HEK293 (cell line): ENCODE results near the gene FAM193B.

Experiments
- ATF2 ChIP-seq: fragments of 450-650 bp; formaldehyde crosslinking; IDR thresholded peaks from 2 replicates; pipeline ENCODE4 v1.5.1; 2016; ENCODE audit warnings: missing biosample characterization, missing genetic modification characterization, low read depth
- BCL11B ChIP-seq: fragments of 450-650 bp; formaldehyde crosslinking; IDR thresholded peaks from 2 replicates; pipeline ENCODE4 v1.5.1; 2016; ENCODE audit warnings: low read depth, missing biosample characterization, missing genetic modification characterization
- GFI1B ChIP-seq: fragments of 450-650 bp; formaldehyde crosslinking; IDR thresholded peaks from 2 replicates; pipeline ENCODE4 v1.5.1; 2016; ENCODE audit warnings: missing biosample characterization, missing genetic modification characterization
- GLI4 ChIP-seq: fragments of 450-650 bp; formaldehyde crosslinking; IDR thresholded peaks from 2 replicates; pipeline ENCODE4 v1.5.1; 2016; ENCODE audit warnings: missing biosample characterization, missing genetic modification characterization
- GLIS2 ChIP-seq: fragments of 450-650 bp; formaldehyde crosslinking; IDR thresholded peaks from 2 replicates; pipeline ENCODE4 v1.5.1; 2016; ENCODE audit warnings: missing biosample characterization, missing genetic modification characterization
- HOXD13 ChIP-seq: sonication (generic); formaldehyde crosslinking; IDR thresholded peaks from 2 replicates; pipeline ENCODE4 v1.8.0; 2022; ENCODE audit warnings: missing genetic modification reagents, borderline replicate concordance
- KLF1 ChIP-seq: fragments of 450-650 bp; formaldehyde crosslinking; IDR thresholded peaks from 2 replicates; pipeline ENCODE4 v1.5.1; 2016; ENCODE audit warnings: missing biosample characterization, missing genetic modification characterization
- KLF16 ChIP-seq: fragments of 450-650 bp; formaldehyde crosslinking; IDR thresholded peaks from 2 replicates; pipeline ENCODE4 v1.5.1; 2017; ENCODE audit warnings: missing biosample characterization, missing genetic modification characterization
- KLF8 ChIP-seq: fragments of 450-650 bp; formaldehyde crosslinking; IDR thresholded peaks from 2 replicates; pipeline ENCODE4 v1.5.1; 2016; ENCODE audit warnings: missing biosample characterization, missing genetic modification characterization
- OSR2 ChIP-seq: fragments of 450-650 bp; formaldehyde crosslinking; IDR thresholded peaks from 2 replicates; pipeline ENCODE4 v1.5.1; 2016; ENCODE audit warnings: missing biosample characterization, missing genetic modification characterization
- PRDM10 ChIP-seq: fragments of 450-650 bp; formaldehyde crosslinking; IDR thresholded peaks from 2 replicates; pipeline ENCODE4 v1.5.1; 2016; ENCODE audit warnings: missing biosample characterization, missing genetic modification characterization
- TRIM28 ChIP-seq: IDR thresholded peaks from 2 replicates; pipeline ENCODE4 v1.6.1; 2011; ENCODE audit warnings: low read length, control low read depth, borderline replicate concordance
- YY2 ChIP-seq: fragments of 450-650 bp; formaldehyde crosslinking; IDR thresholded peaks from 2 replicates; pipeline ENCODE4 v1.5.1; 2016; ENCODE audit warnings: missing biosample characterization, missing genetic modification characterization
- ZBTB17 ChIP-seq: fragments of 450-650 bp; formaldehyde crosslinking; IDR thresholded peaks from 2 replicates; pipeline ENCODE4 v1.5.1; 2016; ENCODE audit warnings: missing biosample characterization, missing genetic modification characterization
- ZFP41 ChIP-seq: fragments of 450-650 bp; formaldehyde crosslinking; IDR thresholded peaks from 2 replicates; pipeline ENCODE4 v1.5.1; 2016; ENCODE audit warnings: missing biosample characterization, missing genetic modification characterization, borderline replicate concordance
- ZNF133 ChIP-seq: fragments of 450-650 bp; formaldehyde crosslinking; IDR thresholded peaks from 2 replicates; pipeline ENCODE4 v1.5.1; 2016; ENCODE audit warnings: missing biosample characterization, missing genetic modification characterization
- ZNF19 ChIP-seq: fragments of 450-650 bp; formaldehyde crosslinking; IDR thresholded peaks from 2 replicates; pipeline ENCODE4; 2016; ENCODE audit warnings: missing biosample characterization, missing genetic modification characterization, low read depth
- ZNF211 ChIP-seq: fragments of 450-650 bp; formaldehyde crosslinking; IDR thresholded peaks from 2 replicates; pipeline ENCODE4 v1.5.1; 2016; ENCODE audit warnings: low read depth, missing biosample characterization, missing genetic modification characterization
- ZNF221 ChIP-seq: fragments of 450-650 bp; formaldehyde crosslinking; IDR thresholded peaks from 2 replicates; pipeline ENCODE4 v1.5.1; 2017; ENCODE audit warnings: missing biosample characterization, missing genetic modification characterization, borderline replicate concordance
- ZNF292 ChIP-seq: fragments of 450-650 bp; formaldehyde crosslinking; IDR thresholded peaks from 2 replicates; pipeline ENCODE4 v1.5.1; 2016; ENCODE audit warnings: low read depth, missing biosample characterization, missing genetic modification characterization, borderline replicate concordance
- ZNF302 ChIP-seq: fragments of 450-650 bp; formaldehyde crosslinking; IDR thresholded peaks from 2 replicates; pipeline ENCODE4 v1.5.1; 2016; ENCODE audit warnings: missing biosample characterization, missing genetic modification characterization, low read depth
- ZNF354C ChIP-seq: fragments of 450-650 bp; formaldehyde crosslinking; IDR thresholded peaks from 2 replicates; pipeline ENCODE4 v1.5.1; 2016; ENCODE audit warnings: missing biosample characterization, missing genetic modification characterization, low read depth, borderline replicate concordance
- ZNF362 ChIP-seq: fragments of 450-650 bp; formaldehyde crosslinking; IDR thresholded peaks from 2 replicates; pipeline ENCODE4 v1.5.1; 2016; ENCODE audit warnings: missing biosample characterization, missing genetic modification characterization
- ZNF423 ChIP-seq: fragments of 450-650 bp; formaldehyde crosslinking; IDR thresholded peaks from 2 replicates; pipeline ENCODE4 v1.5.1; 2016; ENCODE audit warnings: missing biosample characterization, missing genetic modification characterization
- ZNF529 ChIP-seq: fragments of 450-650 bp; formaldehyde crosslinking; IDR thresholded peaks from 2 replicates; pipeline ENCODE4 v1.5.1; 2017; ENCODE audit warnings: missing genetic modification characterization, missing biosample characterization; ENCODE audit not compliant: insufficient replicate concordance
- ZNF561 ChIP-seq: fragments of 450-650 bp; IDR thresholded peaks from 2 replicates; pipeline ENCODE4 v1.5.1; 2018; ENCODE audit warnings: missing biosample characterization, missing genetic modification characterization, borderline replicate concordance
- ZNF785 ChIP-seq: fragments of 450-650 bp; formaldehyde crosslinking; IDR thresholded peaks from 2 replicates; pipeline ENCODE4 v1.5.1; 2016; ENCODE audit warnings: missing biosample characterization, missing genetic modification characterization
- ZNF792 ChIP-seq: fragments of 450-650 bp; formaldehyde crosslinking; IDR thresholded peaks from 2 replicates; pipeline ENCODE4 v1.5.1; 2016; ENCODE audit warnings: missing biosample characterization, missing genetic modification characterization
- ZNF830 ChIP-seq: fragments of 450-650 bp; IDR thresholded peaks from 2 replicates; pipeline ENCODE4 v1.5.0; 2018; ENCODE audit warnings: missing biosample characterization, missing genetic modification characterization, low read depth, mild to moderate bottlenecking, moderate library complexity
- ZSCAN16 ChIP-seq: fragments of 450-650 bp; formaldehyde crosslinking; IDR thresholded peaks from 2 replicates; pipeline ENCODE4 v1.5.1; 2016; ENCODE audit warnings: missing biosample characterization, missing genetic modification characterization
- ZSCAN5A ChIP-seq: fragments of 450-650 bp; formaldehyde crosslinking; IDR thresholded peaks from 2 replicates; pipeline ENCODE4 v1.5.1; 2016; ENCODE audit warnings: missing biosample characterization, missing genetic modification characterization

Gene FAM193B

GRCh38 chr5:177472460-177473442 is 81.6 kb downstream of the FAM193B start (continued):
- TF ChIP-seq KLF1 (tag by site-specific recombination) (peak; percentile 51), KLF8 (peak; percentile 44; the same call in 1 of the 2 replicates), ZNF561 (tag by site-specific recombination) (0 out of 2 replicates have a peak, but pooled peaks have one; percentile 17), ZNF302 (tag by site-specific recombination) (no peak), TRIM28 (no peak), ATF2 (tag by site-specific recombination) (no peak), ZNF830 (tag by site-specific recombination) (no peak), OSR2 (tag by site-specific recombination) (no peak), ZBTB17 (no peak), ZNF292 (tag by site-specific recombination) (no peak), KLF16 (tag by site-specific recombination) (0 out of 2 replicates have a peak, but pooled peaks have one; percentile 61), ZSCAN16 (tag by site-specific recombination) (no peak), ZNF133 (tag by site-specific recombination) (no peak), YY2 (tag by site-specific recombination) (no peak), ZNF221 (tag by site-specific recombination) (no peak), HOXD13 (CRISPR knock-in tag) (no peak), GFI1B (tag by site-specific recombination) (no peak), ZNF211 (tag by site-specific recombination) (no peak), ZNF362 (tag by site-specific recombination) (no peak), ZFP41 (tag by site-specific recombination) (no peak), BCL11B (tag by site-specific recombination) (peak; percentile 54), ZNF785 (no peak), ZNF529 (no peak), GLIS2 (tag by site-specific recombination) (peak; percentile 95), ZNF19 (tag by site-specific recombination) (no peak), ZNF423 (tag by site-specific recombination) (peak; percentile 24; the same call in 1 of the 2 replicates), PRDM10 (tag by site-specific recombination) (peak; percentile 56), GLI4 (no peak), ZSCAN5A (tag by site-specific recombination) (no peak), ZNF792 (tag by site-specific recombination) (no peak), ZNF354C (tag by site-specific recombination) (no peak)
